Stomach (tissue), 9 donors: ENCODE measurements around the gene TEX2. TPM values are rescaled to one million over a fixed set of nuclear protein-coding genes. Genes with fewer than 3 reads are reported as not detected.
A peak's percentile ranks its signal among the peaks of the same experiment; 100 is the strongest.

Experiments
- DNase-seq, 2 donors: peaks; one replicate each; pipeline versions ENCODE4 v3.0.0 to v3.0.0-alpha.2; 2013 to 2019
- H3K27ac ChIP-seq, 5 donors: fragments of 200-600 bp in 4 of 5; sonication (generic) in 4 of 5; one replicate each; pipeline ENCODE4 v1.5.1; 2013 to 2019; ENCODE audit warnings: mild to moderate bottlenecking in 1 of 5, moderate library complexity in 1 of 5
- H3K27me3 ChIP-seq, 3 donors: fragments of 200-600 bp; sonication (generic); one replicate each; pipeline ENCODE4 v1.5.1; 2017 to 2019; ENCODE audit warnings: mixed run types in 1 of 3
- H3K36me3 ChIP-seq, 4 donors: fragments of 200-600 bp; sonication (generic); 1 replicate in 3 of 4; 2 replicates in 1 of 4; pipeline ENCODE4 v1.5.1; 2016 to 2019
- H3K4me1 ChIP-seq, 4 donors: fragments of 200-600 bp; sonication (generic); one replicate each; pipeline ENCODE4 v1.5.1; 2016 to 2019
- H3K4me3 ChIP-seq, 4 donors: fragments of 200-600 bp; sonication (generic) in 3 of 4; one replicate each; pipeline ENCODE4 v1.5.1; 2016 to 2019; ENCODE audit warnings: mild to moderate bottlenecking in 1 of 4
- H3K9me3 ChIP-seq, 4 donors: fragments of 200-600 bp; sonication (generic); one replicate each; pipeline ENCODE4 v1.5.1; 2016 to 2019
- EP300 ChIP-seq: sonication (generic); formaldehyde crosslinking; IDR thresholded peaks from one replicate; pipeline ENCODE4 v1.6.1; 2017; ENCODE audit warnings: antibody characterized with exemption
- POLR2A ChIP-seq, 4 donors: fragments of 450-650 bp; IDR thresholded peaks; one replicate each; pipeline ENCODE4 v1.6.1; 2016; ENCODE audit warnings: antibody characterized with exemption in 4 of 4, control low read depth in 2 of 4, mild to moderate bottlenecking in 1 of 4, moderate library complexity in 1 of 4
- POLR2AphosphoS5 ChIP-seq, 3 donors: sonication (generic); formaldehyde crosslinking; IDR thresholded peaks; one replicate each; pipeline ENCODE4 v1.6.1; 2016; ENCODE audit warnings: antibody characterized with exemption in 3 of 3
- WGBS, 5 donors: extraction: QIAGEN DNeasy Blood & Tissue Kit in 3 of 5; methylation state at CpG; one replicate each; pipeline versions ENCODE4 v1.1.5 to v1.1.7; 2013 to 2018; 5-methylcytosine and 5-hydroxymethylcytosine counted together
- intact Hi-C: fragments of 100-400 bp; cut with DNase I; formaldehyde crosslinking; loops from one replicate; pipeline ENCODE4 v1.15.1; 2023; ENCODE audit warnings: low total_unique reads
- polyA plus RNA-seq, 3 donors: library from polyadenylated mRNA; stranded (reverse); fragments of 200-250 nt; gene quantifications; one replicate each; pipeline ENCODE4 v1.2.3, GENCODE V29; 2013
- total RNA-seq, 5 donors: library from RNA; depleted of rRNA; stranded (reverse); fragments of >200 nt; gene quantifications; one replicate each; pipeline versions ENCODE4 v1.1.0 to v1.2.3, GENCODE V29; 2014 to 2016
- TF ChIP-seq, protein P1 (sequence below), 7 experiments: fragments of 450-650 bp in 4 of 7; fragments of 200-600 bp in 3 of 7; sonication (generic) in 3 of 7; IDR thresholded peaks; one replicate each; pipeline ENCODE4 v1.5.1; 2016 to 2019; ENCODE audit warnings: antibody characterized with exemption in 7 of 7, control low read depth in 2 of 7, mild to moderate bottlenecking in 1 of 7
- donor health status: healthy with polysubstance abuse.
- donor health status: Bipolar disorder and iron deficiency.
- donor health status: healthy.

The TEX2 gene
- total and polyA plus RNA-seq, 8 donors, result 5.8 to 50.6 (median 26.1) TPM

DNA sequence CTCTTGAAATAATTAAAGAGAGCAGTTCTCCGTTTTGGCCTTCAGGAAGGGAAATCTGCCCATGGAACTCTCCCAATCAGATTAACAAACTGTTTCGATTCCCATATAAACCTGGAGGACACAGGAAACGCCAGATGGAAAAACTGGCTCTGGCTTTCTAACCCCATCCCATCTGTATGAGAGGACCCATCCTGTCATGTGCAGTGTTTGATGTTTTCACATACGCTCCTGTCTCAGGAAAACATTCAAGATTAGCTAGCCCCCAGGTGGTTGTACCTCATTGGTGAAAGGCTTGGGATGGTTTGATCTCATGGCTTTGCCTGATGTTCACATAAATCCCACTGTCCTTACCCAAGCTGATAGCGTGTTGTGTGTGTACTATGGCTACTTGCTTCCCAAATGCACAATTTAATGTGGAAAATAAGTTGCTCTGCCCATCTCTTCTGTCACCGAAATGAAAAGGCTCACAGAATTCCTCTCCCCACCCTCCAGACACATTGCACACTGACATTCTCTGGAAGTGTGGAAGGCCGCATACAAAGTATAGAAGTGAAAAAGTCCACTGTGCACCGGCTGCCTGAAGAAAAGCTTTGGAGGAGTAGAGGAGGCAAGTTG, 114.9 kb downstream of the TEX2 start:
- DNase-seq, result no peak
- peak in 2 of 3 donors; percentile 2 to 15 for TF ChIP-seq POLR2AphosphoS5 (IDR thresholded peaks at IDR 0.05)
- no peak for TF ChIP-seq POLR2A (IDR thresholded peaks at IDR 0.05)
- TF ChIP-seq EP300, result no peak
- TF ChIP-seq, protein P1, sequence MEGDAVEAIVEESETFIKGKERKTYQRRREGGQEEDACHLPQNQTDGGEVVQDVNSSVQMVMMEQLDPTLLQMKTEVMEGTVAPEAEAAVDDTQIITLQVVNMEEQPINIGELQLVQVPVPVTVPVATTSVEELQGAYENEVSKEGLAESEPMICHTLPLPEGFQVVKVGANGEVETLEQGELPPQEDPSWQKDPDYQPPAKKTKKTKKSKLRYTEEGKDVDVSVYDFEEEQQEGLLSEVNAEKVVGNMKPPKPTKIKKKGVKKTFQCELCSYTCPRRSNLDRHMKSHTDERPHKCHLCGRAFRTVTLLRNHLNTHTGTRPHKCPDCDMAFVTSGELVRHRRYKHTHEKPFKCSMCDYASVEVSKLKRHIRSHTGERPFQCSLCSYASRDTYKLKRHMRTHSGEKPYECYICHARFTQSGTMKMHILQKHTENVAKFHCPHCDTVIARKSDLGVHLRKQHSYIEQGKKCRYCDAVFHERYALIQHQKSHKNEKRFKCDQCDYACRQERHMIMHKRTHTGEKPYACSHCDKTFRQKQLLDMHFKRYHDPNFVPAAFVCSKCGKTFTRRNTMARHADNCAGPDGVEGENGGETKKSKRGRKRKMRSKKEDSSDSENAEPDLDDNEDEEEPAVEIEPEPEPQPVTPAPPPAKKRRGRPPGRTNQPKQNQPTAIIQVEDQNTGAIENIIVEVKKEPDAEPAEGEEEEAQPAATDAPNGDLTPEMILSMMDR (IDR thresholded peaks at IDR 0.05), result no peak
- no peak overlapping the region for H3K4me3 ChIP-seq
- H3K9me3 ChIP-seq, result no peaks in the 10 kb centered on the region
- H3K4me1 ChIP-seq, result peaks cover 29 to 49% (median 40%) of the 10 kb centered on the region in 4 donors
- intact Hi-C loops, result no loop called here
- WGBS, 5 donors, result 54 to 63% (median 56%) methylated on average over 8 of the region's 8 CpGs
- H3K27me3 ChIP-seq, result no peaks in the 10 kb centered on the region
- peak overlapping the region; percentile 8 to 98 (median 96) for H3K27ac ChIP-seq
- H3K36me3 ChIP-seq, result peaks cover 3 to 43% (median 31%) of the 10 kb centered on the region in 4 donors

DNA sequence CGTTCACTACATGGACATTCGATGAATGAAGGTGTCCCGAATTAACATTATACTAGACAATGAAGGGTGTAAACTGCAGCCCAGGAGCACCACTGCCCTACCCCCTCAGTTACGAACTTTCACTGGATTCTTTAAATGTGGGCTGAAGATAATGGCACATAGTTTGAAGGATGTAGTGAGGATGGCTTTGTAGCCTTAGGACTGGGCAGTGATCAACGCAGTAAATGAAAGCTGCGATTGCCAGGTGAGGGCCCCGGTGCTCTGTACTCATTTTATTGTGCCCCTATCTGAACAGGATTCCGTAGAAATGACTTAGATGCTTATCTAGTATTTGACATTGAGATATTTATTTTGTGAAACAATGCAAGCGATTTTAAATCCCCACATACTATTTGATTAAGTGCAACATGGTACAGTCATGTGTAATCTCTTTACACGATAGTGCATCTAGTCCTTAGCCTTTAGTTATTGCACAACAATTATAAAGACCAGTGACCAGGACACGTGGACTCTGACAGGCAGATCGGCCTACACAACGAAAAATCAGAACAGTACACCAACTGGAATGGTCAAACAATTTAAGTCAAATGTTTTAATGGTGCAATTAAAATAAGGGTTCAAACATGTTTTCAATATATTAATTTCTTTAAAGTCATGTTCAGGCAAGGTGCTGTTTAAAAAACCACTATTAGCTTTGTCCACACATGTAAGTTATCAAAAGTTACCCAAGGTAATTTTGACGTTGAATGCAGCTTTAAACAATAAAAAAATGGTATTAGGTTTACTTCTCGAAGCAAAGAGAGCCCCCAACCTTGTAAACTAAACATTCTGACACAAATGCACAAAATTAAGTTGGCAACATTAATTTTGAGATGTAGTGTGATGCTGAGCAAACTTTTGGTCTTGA, 115.7 kb downstream of the TEX2 start:
- Histone ChIP-seq H3K36me3 (peaks cover 3 to 35% (median 23%) of the 10 kb centered on the region in 4 donors), H3K9me3 (no peaks in the 10 kb centered on the region), H3K27me3 (no peaks in the 10 kb centered on the region), H3K4me3 (peak overlapping the region; percentile 69 to 81 (median 74)), H3K4me1 (peaks cover 29 to 49% (median 35%) of the 10 kb centered on the region in 4 donors), H3K27ac (peak overlapping the region; percentile 95 to 98 (median 97))
- intact Hi-C loops, result no loop called here
- peak in 1 of 2 donors; percentile 37 for DNase-seq
- TF ChIP-seq POLR2AphosphoS5 (IDR thresholded peaks at IDR 0.05) (peak in 1 of 3 donors; percentile 77), EP300 (no peak), POLR2A (IDR thresholded peaks at IDR 0.05) (no peak)
- 17 to 32% (median 25%) methylated on average over 15 of the region's 15 CpGs for WGBS, 5 donors

DNA sequence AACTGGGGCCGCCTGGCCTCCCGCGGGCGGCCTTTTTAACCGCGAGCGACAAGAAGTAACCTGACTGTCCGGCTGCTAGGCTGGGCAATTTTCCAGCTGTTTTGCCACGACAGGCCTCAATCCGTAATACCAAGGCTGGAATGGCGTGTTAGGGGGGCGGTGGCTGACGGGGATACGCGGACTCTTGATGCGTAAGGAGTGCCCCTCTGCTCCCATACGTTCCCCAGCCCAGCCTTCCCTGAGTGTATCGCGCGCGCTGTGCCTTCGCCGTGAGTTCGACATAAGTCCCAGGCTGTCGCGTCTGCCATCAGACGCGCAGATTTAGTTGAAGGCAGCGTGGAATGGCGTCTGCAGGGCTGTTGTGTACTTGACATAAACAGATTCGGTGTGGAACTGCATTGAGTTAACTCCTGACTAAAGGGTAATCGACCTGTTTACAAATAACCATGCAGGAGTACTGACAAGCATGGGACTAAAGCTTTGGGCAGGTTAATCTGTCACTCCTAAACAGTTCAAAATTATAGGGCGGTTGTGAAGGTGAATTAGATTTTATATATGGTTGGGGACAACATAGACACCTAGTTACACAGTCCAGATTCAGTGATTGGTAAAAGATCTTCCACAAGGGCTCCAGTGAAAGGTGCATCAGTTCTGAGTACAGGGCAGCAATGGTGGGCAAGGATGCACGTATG, 116.5 kb downstream of the TEX2 start:
- intact Hi-C loops, result no loop called here
- 1 to 2% (median 1%) methylated on average over 21 to 34 of the region's 34 CpGs for WGBS, 5 donors

DNA sequence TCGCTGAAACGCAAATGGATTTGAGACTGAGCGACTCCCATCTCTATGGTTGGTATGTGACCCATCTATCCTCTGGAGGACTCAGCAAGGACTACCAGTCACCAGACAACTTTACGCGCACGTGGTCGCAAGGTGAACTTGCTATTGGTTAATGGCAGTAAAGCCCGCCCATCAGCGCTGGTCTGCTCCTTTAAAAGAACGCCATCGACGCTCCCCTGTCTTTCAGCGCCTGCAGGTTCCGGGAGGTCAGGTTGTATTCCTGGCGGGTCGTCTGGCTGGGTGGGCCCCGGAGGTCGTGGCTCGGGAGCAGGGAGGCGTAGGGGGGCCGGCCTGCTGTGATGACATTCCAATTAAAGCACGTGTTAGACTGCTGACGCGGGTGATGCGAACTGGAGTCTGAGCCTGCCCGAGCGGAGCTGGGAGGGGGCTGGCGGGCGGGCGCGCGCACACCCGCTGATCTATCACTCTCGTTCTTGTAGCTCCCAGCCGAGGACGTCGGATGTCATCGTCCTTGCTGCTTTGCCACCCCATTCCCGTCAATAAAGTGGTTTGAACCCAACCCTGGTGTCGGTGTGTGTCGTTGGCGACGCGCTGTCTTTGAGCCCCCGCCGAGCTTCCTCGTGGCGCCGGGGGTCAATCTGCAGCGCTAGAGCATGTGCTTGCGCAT, 117.2 kb downstream of the TEX2 start:
- peaks cover 27 to 47% (median 34%) of the 10 kb centered on the region in 4 donors for H3K4me1 ChIP-seq
- H3K27me3 ChIP-seq, result no peaks in the 10 kb centered on the region
- H3K36me3 ChIP-seq, result peaks cover 1 to 26% (median 19%) of the 10 kb centered on the region in 4 donors
- DNase-seq, result peak; percentile 97 to 99
- H3K9me3 ChIP-seq, result no peaks in the 10 kb centered on the region
- intact Hi-C loops, result no loop called here
- TF ChIP-seq POLR2A (IDR thresholded peaks at IDR 0.05) (peak in 2 of 4 donors; percentile 88 to 95), POLR2AphosphoS5 (IDR thresholded peaks at IDR 0.05) (peak; percentile 82 to 100 (median 99)), EP300 (no peak)
- TF ChIP-seq, protein P1 (IDR thresholded peaks at IDR 0.05), result no peak
- peak overlapping the region; percentile 95 to 98 (median 97) for H3K27ac ChIP-seq
- WGBS, 5 donors, result 0 to 1% (median 0%) methylated on average over 41 to 51 of the region's 51 CpGs
- H3K4me3 ChIP-seq, result peak overlapping the region; percentile 69 to 81 (median 74)

More for the DNA sequence above, 116.5 kb downstream of the TEX2 start:
- Histone ChIP-seq H3K27ac (peak overlapping the region; percentile 95 to 98 (median 97)), H3K27me3 (no peaks in the 10 kb centered on the region), H3K36me3 (peaks cover 3 to 32% (median 20%) of the 10 kb centered on the region in 4 donors), H3K9me3 (no peaks in the 10 kb centered on the region), H3K4me3 (peak overlapping the region; percentile 69 to 81 (median 74)), H3K4me1 (peaks cover 29 to 49% (median 35%) of the 10 kb centered on the region in 4 donors)
- TF ChIP-seq, protein P1 (IDR thresholded peaks at IDR 0.05), result no peak
- TF ChIP-seq POLR2AphosphoS5 (IDR thresholded peaks at IDR 0.05), result peak in 2 of 3 donors; percentile 19 to 30
- no peak for TF ChIP-seq POLR2A (IDR thresholded peaks at IDR 0.05)
- no peak for TF ChIP-seq EP300
- DNase-seq, result peak; percentile 65 to 89
